Liver (tissue), 9 donors: ENCODE data around the gene DCDC2C. TPM values are rescaled to one million over a fixed set of nuclear protein-coding genes. Genes with fewer than 3 reads are reported as not detected.

Experiments used
- DNase-seq: peaks from one replicate; pipeline ENCODE4 v3.0.0-alpha.2; 2017; ENCODE audit warnings: low spot score
- H3K27ac ChIP-seq, 2 donors: one replicate each; pipeline ENCODE4 v1.7.0; 2013; ENCODE audit warnings: inconsistent platforms in 2 of 2, low read length in 2 of 2, control low read depth in 1 of 2, low read depth in 1 of 2, mild to moderate bottlenecking in 1 of 2
- H3K27me3 ChIP-seq, 4 donors: one replicate each; pipeline versions ENCODE4 v1.6.1 to v1.7.0; 2013; ENCODE audit warnings: low read length in 3 of 4, inconsistent platforms in 1 of 4, mild to moderate bottlenecking in 1 of 4, moderate library complexity in 1 of 4; ENCODE audit not compliant: control insufficient read depth in 4 of 4, insufficient read depth in 4 of 4
- H3K36me3 ChIP-seq, 4 donors: one replicate each; pipeline versions ENCODE4 v1.6.1 to v1.7.0; 2013; ENCODE audit warnings: low read length in 3 of 4, mild to moderate bottlenecking in 3 of 4, low read depth in 1 of 4, moderate library complexity in 1 of 4; ENCODE audit not compliant: control insufficient read depth in 4 of 4, insufficient read depth in 3 of 4
- H3K4me1 ChIP-seq, 4 donors: one replicate each; pipeline versions ENCODE4 v1.6.1 to v1.7.0; 2013; ENCODE audit warnings: low read length in 3 of 4, mild to moderate bottlenecking in 3 of 4, moderate library complexity in 1 of 4; ENCODE audit not compliant: control insufficient read depth in 4 of 4, insufficient read depth in 4 of 4
- H3K4me3 ChIP-seq, 3 donors: one replicate each; pipeline versions ENCODE4 v1.6.1 to v1.7.0; 2013; ENCODE audit warnings: low read length in 3 of 3, control low read depth in 1 of 3, low read depth in 1 of 3, mild to moderate bottlenecking in 1 of 3
- H3K9ac ChIP-seq, 2 donors: one replicate each; pipeline ENCODE4 v1.7.0; 2013; ENCODE audit warnings: low read length in 2 of 2, mild to moderate bottlenecking in 2 of 2, moderate library complexity in 2 of 2, control low read depth in 1 of 2, low read depth in 1 of 2
- H3K9me3 ChIP-seq, 4 donors: one replicate each; pipeline versions ENCODE4 v1.6.1 to v1.7.0; 2013; ENCODE audit warnings: low read length in 3 of 4; ENCODE audit not compliant: control insufficient read depth in 4 of 4
- CTCF ChIP-seq: fragments of 150-350 bp; IDR thresholded peaks from 2 replicates; pipeline ENCODE4 v1.5.1; 2017; ENCODE audit warnings: improper control_type of control experiment, low read depth, low read length; ENCODE audit not compliant: missing input control
- JUND ChIP-seq, 2 donors: IDR thresholded peaks; 2 replicates each; pipeline ENCODE4 v1.6.1; 2016; ENCODE audit warnings: antibody characterized with exemption in 2 of 2
- MAX ChIP-seq: IDR thresholded peaks from 2 replicates; pipeline ENCODE4 v1.6.1; 2016; ENCODE audit warnings: antibody characterized with exemption
- NR2F2 ChIP-seq: IDR thresholded peaks from 2 replicates; pipeline ENCODE4 v1.6.1; 2016; ENCODE audit warnings: antibody characterized with exemption
- RAD21 ChIP-seq, 2 donors: IDR thresholded peaks; 2 replicates each; pipeline ENCODE4 v1.6.1; 2016; ENCODE audit warnings: antibody characterized with exemption in 2 of 2, mild to moderate bottlenecking in 2 of 2
- REST ChIP-seq: IDR thresholded peaks from 2 replicates; pipeline ENCODE4 v1.6.1; 2016; ENCODE audit warnings: antibody characterized with exemption, mild to moderate bottlenecking
- TAF1 ChIP-seq: conservative IDR thresholded peaks from 2 replicates; pipeline ENCODE4 v1.6.1; 2016; ENCODE audit warnings: antibody characterized with exemption, mild to moderate bottlenecking
- ZBTB33 ChIP-seq: IDR thresholded peaks from 2 replicates; pipeline ENCODE4 v1.6.1; 2016; ENCODE audit warnings: antibody characterized with exemption
- WGBS: extraction: QIAGEN DNeasy Blood & Tissue Kit; methylation state at CpG from one replicate; pipeline ENCODE4 v1.1.7; 2013; 5-methylcytosine and 5-hydroxymethylcytosine counted together
- polyA plus RNA-seq, 2 donors: library from polyadenylated mRNA; stranded (reverse) in 1 of 2; unstranded in 1 of 2; fragments of 200-250 nt in 1 of 2; fragments of >200 nt in 1 of 2; fragmentation: Nextera tagmentation in 1 of 2; extraction: Ambion mirVana in 1 of 2; gene quantifications; one replicate each; pipeline versions ENCODE4 v1.2.1 to v1.2.3, GENCODE V29; 2013 to 2015
- total RNA-seq, 2 donors: library from RNA; depleted of rRNA; stranded (reverse); fragments of >200 nt; gene quantifications; one replicate each; pipeline ENCODE4 v1.2.3, GENCODE V29; 2014
- TF ChIP-seq, protein P1 (sequence below): IDR thresholded peaks from 2 replicates; pipeline ENCODE4 v1.6.1; 2016; ENCODE audit warnings: antibody characterized with exemption
- donor health status: healthy.
- donor health status: healthy.
- donor health status: healthy.
- donor health status: healthy.
- donor health status: healthy.

DCDC2C gene
- total and polyA plus RNA-seq, 4 donors: not detected

DNA sequence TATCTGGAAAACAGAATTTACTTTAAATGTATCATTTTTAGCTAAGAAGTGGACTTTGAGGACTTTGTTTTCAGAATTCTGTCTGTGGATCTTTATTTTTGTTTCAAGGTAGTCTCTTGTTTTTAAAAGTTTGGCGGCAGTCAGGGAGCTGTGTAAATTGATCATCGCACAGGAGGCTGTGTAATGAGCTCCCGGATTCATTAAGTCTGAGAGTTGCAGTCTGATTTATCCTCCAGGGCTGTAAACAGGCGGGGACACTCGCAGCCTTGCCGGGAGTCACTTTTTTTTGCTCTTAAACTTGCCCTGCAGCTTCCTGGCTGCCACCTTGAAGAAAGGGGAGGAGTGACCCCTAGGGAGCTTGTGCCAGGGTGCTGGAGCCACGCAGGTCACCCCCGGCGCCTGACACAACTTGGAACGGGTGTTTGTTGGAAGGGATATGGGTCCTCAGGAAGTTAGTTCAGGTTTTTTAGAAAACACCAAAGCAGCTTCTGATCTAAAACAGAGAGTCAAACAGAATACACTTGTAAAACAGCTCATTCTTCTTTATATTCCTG lies 76.2 kb downstream of the DCDC2C start:
- no peak for DNase-seq
- H3K4me1 ChIP-seq: no peaks in the 10 kb centered on the region
- H3K36me3 ChIP-seq: no peaks in the 10 kb centered on the region
- no peak overlapping the region for H3K27ac ChIP-seq
- H3K4me3 ChIP-seq: no peak overlapping the region
- peaks cover 0 to 5% (median 0%) of the 10 kb centered on the region in 4 donors for H3K27me3 ChIP-seq
- 52% methylated on average over 10 of the region's 10 CpGs for WGBS
- H3K9me3 ChIP-seq: no peaks in the 10 kb centered on the region
- TF ChIP-seq RAD21 (IDR thresholded peaks at IDR 0.05) (no peak), NR2F2 (peak; percentile 18), MAX (no peak)
- no peak overlapping the region for H3K9ac ChIP-seq

DNA sequence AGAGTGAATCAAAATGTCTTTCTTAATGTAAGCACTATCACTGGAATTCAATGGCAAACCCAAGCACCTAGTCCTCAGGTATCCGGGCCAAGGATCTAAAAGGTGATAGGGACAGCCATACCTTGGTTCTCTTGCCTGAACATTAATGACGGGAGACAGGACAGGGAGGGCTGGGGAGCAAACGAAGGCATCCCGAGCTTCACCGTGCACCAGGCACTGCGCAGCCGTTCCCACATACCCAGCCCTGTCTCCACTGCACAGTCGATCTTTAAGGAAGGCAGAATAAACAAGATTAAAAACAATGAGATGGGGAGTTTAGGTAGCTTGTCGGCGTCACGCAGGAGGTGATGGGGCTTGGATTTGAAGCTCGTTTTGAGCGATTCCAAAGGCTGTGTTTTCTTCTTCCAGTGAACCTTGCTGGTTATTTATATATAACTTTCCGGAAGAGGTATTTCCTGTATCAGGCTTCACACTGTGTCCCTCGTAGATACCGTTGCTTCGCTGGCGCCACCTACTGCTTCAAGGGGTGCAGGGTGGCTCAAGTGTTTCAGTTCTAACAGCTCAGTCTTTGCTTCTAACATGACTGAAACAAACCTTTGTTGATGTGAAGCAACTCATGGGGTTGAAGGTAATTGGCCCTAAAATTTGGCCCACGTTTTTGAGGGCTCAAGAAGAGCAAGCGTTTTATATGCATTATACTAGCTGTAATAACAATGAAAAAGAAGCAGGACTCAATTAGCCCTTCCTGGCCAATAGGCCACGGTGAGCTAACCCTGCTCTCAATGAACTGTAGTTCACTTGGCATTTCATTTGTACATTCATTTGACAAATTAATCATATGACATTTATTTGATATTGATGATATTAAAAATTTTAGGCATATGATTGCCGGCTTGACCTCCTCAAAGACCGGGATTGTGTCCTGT lies 77.4 kb downstream of the DCDC2C start:
- H3K9ac ChIP-seq: no peak overlapping the region
- H3K27ac ChIP-seq: no peak overlapping the region
- no peak for TF ChIP-seq TAF1
- no peak for TF ChIP-seq REST
- peak; percentile 70 to 75 for TF ChIP-seq RAD21 (IDR thresholded peaks at IDR 0.05)
- peak; percentile 55 for TF ChIP-seq CTCF
- TF ChIP-seq ZBTB33: no peak
- TF ChIP-seq, protein P1, sequence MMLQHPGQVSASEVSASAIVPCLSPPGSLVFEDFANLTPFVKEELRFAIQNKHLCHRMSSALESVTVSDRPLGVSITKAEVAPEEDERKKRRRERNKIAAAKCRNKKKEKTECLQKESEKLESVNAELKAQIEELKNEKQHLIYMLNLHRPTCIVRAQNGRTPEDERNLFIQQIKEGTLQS: no peak
- TF ChIP-seq JUND (IDR thresholded peaks at IDR 0.05): no peak
- TF ChIP-seq NR2F2: no peak
- H3K4me3 ChIP-seq: no peak overlapping the region
- H3K36me3 ChIP-seq: no peaks in the 10 kb centered on the region
- 35% methylated on average over 23 of the region's 23 CpGs for WGBS
- peak; percentile 44 for DNase-seq
- no peaks in the 10 kb centered on the region for H3K4me1 ChIP-seq
- H3K9me3 ChIP-seq: no peaks in the 10 kb centered on the region
- peaks cover 0 to 5% (median 0%) of the 10 kb centered on the region in 4 donors for H3K27me3 ChIP-seq
